Measurements from ENCODE around the gene RTL10. TPM values are rescaled to one million over a fixed set of nuclear protein-coding genes. Genes with fewer than 3 reads are reported as not detected.

Gene RTL10
- total RNA-seq, 1 experiment from 2014 or later = 24.4 TPM

GRCh38 chr22:19843857-19844376 is 10.8 kb downstream of the RTL10 start:
- Histone ChIP-seq H2BK15ac (ENCODE audit: low read depth, low read length) (no peak overlapping the region), H3K27ac (ENCODE audit: insufficient read length, low read depth, low read length) (no peak overlapping the region), H3K4me1 (ENCODE audit: insufficient read depth, low read length) (no peaks in the 10 kb centered on the region), H3K23me2 (ENCODE audit: insufficient read length, low read depth, low read length, poor library complexity, severe bottlenecking) (no peaks in the 10 kb centered on the region), H3K9ac (ENCODE audit: extremely low read depth, insufficient read length, low read length) (no peak overlapping the region), H3K23ac (ENCODE audit: insufficient read length, low read depth, low read length) (no peak overlapping the region), H2BK20ac (ENCODE audit: low read depth, low read length, poor library complexity, severe bottlenecking) (no peak overlapping the region), H3K79me2 (ENCODE audit: insufficient read depth, low read length) (no peaks in the 10 kb centered on the region), H3K18ac (ENCODE audit: insufficient read length, low read depth, low read length) (no peak overlapping the region), H3K27me3 (ENCODE audit: insufficient read depth, low read length) (no peaks in the 10 kb centered on the region), H3K9me3 (ENCODE audit: control insufficient read depth, low read depth, low read length) (no peaks in the 10 kb centered on the region), H2BK5ac (ENCODE audit: insufficient read length, low read length) (no peak overlapping the region), H4K91ac (ENCODE audit: insufficient read length, low read depth, low read length) (no peak overlapping the region), H2BK120ac (ENCODE audit: low read depth, low read length, poor library complexity, severe bottlenecking) (no peak overlapping the region), H4K5ac (ENCODE audit: insufficient read length, low read depth, low read length) (no peak overlapping the region), H2AFZ (ENCODE audit: low read length) (no peak overlapping the region), H3K4me2 (ENCODE audit: insufficient read depth, insufficient read length, low read length) (no peak overlapping the region), H2BK12ac (ENCODE audit: insufficient read length, low read depth, low read length) (no peak overlapping the region), H3K79me1 (ENCODE audit: insufficient read depth, low read depth, low read length, poor library complexity, severe bottlenecking) (no peaks in the 10 kb centered on the region), H3K56ac (ENCODE audit: insufficient read length, low read depth, low read length) (no peak overlapping the region), H3K4ac (ENCODE audit: low read depth, low read length) (no peak overlapping the region), H4K20me1 (ENCODE audit: control insufficient read depth, insufficient read depth, insufficient read length) (no peaks in the 10 kb centered on the region), H3K14ac (ENCODE audit: insufficient read depth, low read length) (no peak overlapping the region; the same call in 1 of the 2 replicates), H3T11ph (ENCODE audit: low read length) (no peak overlapping the region), H2AK5ac (ENCODE audit: insufficient read length, low read length) (no peak overlapping the region), H4K8ac (replicated peaks; ENCODE audit: insufficient read length, low read depth, low read length) (no peak overlapping the region)
- DNase-seq = no peak
- 0 out of 7 replicates have a peak overlapping the region, but pooled peaks of 2 of the 3 experiments have one; percentile 15 to 70 for H3K27ac Mint-ChIP-seq
- no CpG with 5 or more reads among the region's 11 CpGs for WGBS (ENCODE audit: extremely low coverage, insufficient read length, low lambda C conversion rate)
- peaks cover 10 to 15% of the 10 kb centered on the region in 2 experiments for H3K4me1 Mint-ChIP-seq
- H3K9me3 Mint-ChIP-seq = no peaks in the 10 kb centered on the region; a peak in 1 of 5 replicates
- peaks cover 10 to 18% (median 12%) of the 10 kb centered on the region in 3 experiments; a peak in 5 of 7 replicates for H3K36me3 Mint-ChIP-seq (ENCODE audit: insufficient read depth in 1 of 3, low read depth in 3 of 3)
- no peaks in the 10 kb centered on the region for H3K27me3 Mint-ChIP-seq (ENCODE audit: low read depth)
- no peak for TF ChIP-seq CTCF (conservative IDR thresholded peaks at IDR 0.05)
- no peak overlapping the region for H3K4me3 Mint-ChIP-seq

Data from H9 (cell line).